ENCODE results near the gene CLEC18A.

GRCh38 chr16:69927056-69927757 is 23.9 kb upstream of the CLEC18A start:
- no peak for TF ChIP-seq CTCF (conservative IDR thresholded peaks at IDR 0.05; ENCODE audit: low read depth, low read length)
- TF ChIP-seq CEBPB (IDR thresholded peaks at IDR 0.05; ENCODE audit: low read depth, low read length) = no peak
- no peak for TF ChIP-seq POLR2A (IDR thresholded peaks at IDR 0.05; ENCODE audit: low read depth, low read length)
- TF ChIP-seq MAZ (IDR thresholded peaks at IDR 0.05; ENCODE audit: borderline replicate concordance, low read depth, low read length) = no peak
- TF ChIP-seq RAD21 (IDR thresholded peaks at IDR 0.05; ENCODE audit: low read length) = no peak
- no peak for TF ChIP-seq MXI1 (IDR thresholded peaks at IDR 0.05; ENCODE audit: borderline replicate concordance, low read depth, low read length)
- TF ChIP-seq RFX5 (IDR thresholded peaks at IDR 0.05; ENCODE audit: low read depth, low read length) = no peak
- no peak for TF ChIP-seq BHLHE40 (IDR thresholded peaks at IDR 0.05; ENCODE audit: low read depth, low read length)
- no peak for TF ChIP-seq MAFK (IDR thresholded peaks at IDR 0.05; ENCODE audit: low read depth, low read length)
- TF ChIP-seq CHD1 (IDR thresholded peaks at IDR 0.05; ENCODE audit: low read depth, low read length) = no peak
- no peak for TF ChIP-seq ELK1 (IDR thresholded peaks at IDR 0.05; ENCODE audit: borderline replicate concordance, low read depth, low read length)
- no peak for TF ChIP-seq USF2 (IDR thresholded peaks at IDR 0.05; ENCODE audit: low read depth, low read length)
- TF ChIP-seq SMC3 (IDR thresholded peaks at IDR 0.05; ENCODE audit: low read depth, low read length) = no peak
- no peak for TF ChIP-seq FOS (IDR thresholded peaks at IDR 0.05; ENCODE audit: low read depth, low read length)
